SH-SY5Y (cell line): ENCODE measurements around the gene DGLUCY.

Experiments used
- GATA2 ChIP-seq: IDR thresholded peaks from 2 replicates; pipeline ENCODE4 v1.6.1; 2011; ENCODE audit warnings: mild to moderate bottlenecking, low read depth, low read length
- GATA3 ChIP-seq: IDR thresholded peaks from 2 replicates; pipeline ENCODE4 v1.6.1; 2011; ENCODE audit warnings: low read depth, mild to moderate bottlenecking, low read length, moderate library complexity

DNA sequence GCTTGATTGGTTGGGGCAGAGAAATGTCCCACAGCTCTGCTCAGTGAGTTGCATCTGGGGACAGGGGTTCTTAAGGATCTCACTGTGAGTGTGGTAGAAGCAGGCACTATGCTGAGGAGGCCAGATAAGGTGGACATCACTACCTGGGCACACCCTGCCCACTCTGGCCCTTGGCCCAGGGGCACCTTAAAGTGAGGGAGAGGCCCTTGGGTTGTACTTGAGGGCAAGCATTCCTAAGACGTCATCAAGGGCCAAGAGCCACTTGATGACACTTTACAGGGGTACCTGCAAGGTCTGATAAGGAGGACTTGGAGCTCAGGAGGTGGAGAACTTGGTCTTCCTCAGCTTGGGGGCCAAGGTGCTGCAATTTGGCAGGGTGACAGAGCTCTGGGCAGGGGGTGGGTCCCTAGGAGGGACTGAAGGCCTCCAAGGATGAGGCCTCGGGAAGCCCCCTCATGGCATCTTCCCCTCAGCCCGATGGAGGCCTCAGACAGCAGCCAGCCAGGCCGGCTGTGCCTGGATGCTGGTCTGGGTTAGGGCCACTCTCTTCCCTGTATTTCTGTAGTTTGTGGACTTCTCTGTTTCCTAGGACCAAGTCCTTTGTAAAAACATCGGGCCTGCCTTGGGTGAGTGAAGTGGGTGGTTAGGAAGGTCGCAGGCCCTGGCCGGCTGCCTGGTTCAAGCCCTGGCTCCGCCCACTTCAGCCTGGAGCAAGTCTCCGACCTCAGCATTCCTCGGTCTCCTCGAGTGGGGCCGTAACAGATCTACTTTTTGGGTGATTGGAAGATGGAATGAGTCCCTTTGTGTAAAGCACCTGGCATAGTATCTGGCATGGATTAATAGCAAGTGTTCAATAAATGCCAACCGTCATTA is 105.9 kb downstream of the DGLUCY start:
- TF ChIP-seq GATA2 (no peak), GATA3 (no peak)
